ENCODE measurements around the gene GPR39.

Gene GPR39

DNA sequence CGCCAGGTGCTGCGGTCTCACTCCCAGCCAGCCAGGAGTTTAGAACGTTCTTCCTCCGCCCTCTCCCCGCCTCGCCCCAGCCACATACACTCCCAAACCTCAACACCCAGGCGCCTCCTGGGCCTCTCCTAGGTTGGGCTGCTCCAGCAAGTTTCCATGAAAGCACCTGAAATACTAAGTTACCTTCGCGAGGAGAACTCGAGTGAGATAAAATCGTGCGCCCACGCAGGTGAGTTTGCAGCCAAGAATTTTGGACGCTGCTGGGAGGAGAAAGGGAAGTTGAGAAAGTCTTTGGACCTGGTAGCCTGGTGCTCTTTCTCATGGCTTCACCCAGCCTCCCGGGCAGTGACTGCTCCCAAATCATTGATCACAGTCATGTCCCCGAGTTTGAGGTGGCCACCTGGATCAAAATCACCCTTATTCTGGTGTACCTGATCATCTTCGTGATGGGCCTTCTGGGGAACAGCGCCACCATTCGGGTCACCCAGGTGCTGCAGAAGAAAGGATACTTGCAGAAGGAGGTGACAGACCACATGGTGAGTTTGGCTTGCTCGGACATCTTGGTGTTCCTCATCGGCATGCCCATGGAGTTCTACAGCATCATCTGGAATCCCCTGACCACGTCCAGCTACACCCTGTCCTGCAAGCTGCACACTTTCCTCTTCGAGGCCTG, at the start of gene GPR39:
Gene GPR39, plus strand, starts transcription at position 83 of the 673 bp plus-strand sequence.
- DNase-seq: no peak
- peak within 1 kb of the TSS; percentile 2 to 22 for H3K27ac ChIP-seq
- peaks cover 0 to 3% of the 10 kb centered on the region in 2 donors for H3K27me3 ChIP-seq
- H3K4me3 ChIP-seq: peak within 1 kb of the TSS; percentile 49 to 59
- no peaks in the 10 kb centered on the region for H3K9me3 ChIP-seq
- peaks cover 0 to 13% (median 5%) of the 10 kb centered on the region in 4 donors for H3K4me1 ChIP-seq
- intact Hi-C loops (cut with DNase I; ENCODE audit: low total_unique reads): no loop called here
- H3K36me3 ChIP-seq: no peaks in the 10 kb centered on the region
- TF ChIP-seq, protein P1, sequence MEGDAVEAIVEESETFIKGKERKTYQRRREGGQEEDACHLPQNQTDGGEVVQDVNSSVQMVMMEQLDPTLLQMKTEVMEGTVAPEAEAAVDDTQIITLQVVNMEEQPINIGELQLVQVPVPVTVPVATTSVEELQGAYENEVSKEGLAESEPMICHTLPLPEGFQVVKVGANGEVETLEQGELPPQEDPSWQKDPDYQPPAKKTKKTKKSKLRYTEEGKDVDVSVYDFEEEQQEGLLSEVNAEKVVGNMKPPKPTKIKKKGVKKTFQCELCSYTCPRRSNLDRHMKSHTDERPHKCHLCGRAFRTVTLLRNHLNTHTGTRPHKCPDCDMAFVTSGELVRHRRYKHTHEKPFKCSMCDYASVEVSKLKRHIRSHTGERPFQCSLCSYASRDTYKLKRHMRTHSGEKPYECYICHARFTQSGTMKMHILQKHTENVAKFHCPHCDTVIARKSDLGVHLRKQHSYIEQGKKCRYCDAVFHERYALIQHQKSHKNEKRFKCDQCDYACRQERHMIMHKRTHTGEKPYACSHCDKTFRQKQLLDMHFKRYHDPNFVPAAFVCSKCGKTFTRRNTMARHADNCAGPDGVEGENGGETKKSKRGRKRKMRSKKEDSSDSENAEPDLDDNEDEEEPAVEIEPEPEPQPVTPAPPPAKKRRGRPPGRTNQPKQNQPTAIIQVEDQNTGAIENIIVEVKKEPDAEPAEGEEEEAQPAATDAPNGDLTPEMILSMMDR (IDR thresholded peaks at IDR 0.05): no peak

DNA sequence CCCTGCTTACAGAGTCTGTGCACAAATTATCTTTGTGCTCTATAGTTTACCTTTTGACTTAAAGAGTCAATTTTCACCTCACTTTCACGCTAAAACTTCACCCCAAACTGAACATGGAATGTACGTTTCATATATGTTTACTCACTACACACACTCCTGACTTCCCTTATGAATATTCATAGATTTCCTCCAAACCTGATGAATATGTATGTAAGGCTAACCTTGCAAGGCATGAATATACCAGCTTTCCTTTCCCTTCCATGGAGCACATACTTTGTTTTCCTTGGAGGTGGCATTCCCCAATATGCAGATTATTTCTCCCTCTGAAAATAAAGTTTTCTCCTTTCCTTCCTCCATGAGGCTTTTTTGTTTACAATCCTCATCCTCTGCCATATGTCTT, 48.4 kb upstream of the GPR39 start:
- no peak overlapping the region for H3K27ac ChIP-seq
- TF ChIP-seq, protein P1 (IDR thresholded peaks at IDR 0.05): no peak
- intact Hi-C loops (cut with DNase I; ENCODE audit: low total_unique reads): no loop called here

DNA sequence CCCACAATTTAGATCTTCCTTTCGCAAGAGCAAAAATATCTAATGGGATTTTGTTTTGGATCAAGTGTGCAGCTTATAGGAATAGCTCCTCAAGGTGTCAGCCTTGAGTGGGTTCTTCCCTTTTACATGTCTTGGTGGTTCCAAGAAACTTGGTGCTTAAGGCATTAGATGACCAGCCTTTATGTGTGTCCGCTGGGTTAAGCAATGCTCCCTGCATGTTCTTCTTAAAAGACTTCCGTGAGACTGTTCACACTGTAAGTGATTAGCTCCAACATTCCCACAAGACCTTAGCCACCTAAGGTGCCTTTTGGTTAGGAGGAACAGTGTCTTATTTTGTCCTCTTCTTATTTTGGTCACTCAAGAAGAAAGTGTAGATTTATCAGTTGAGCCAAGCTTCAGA, 44.3 kb upstream of the GPR39 start:
- Histone ChIP-seq H3K36me3 (no peaks in the 10 kb centered on the region), H3K27ac (no peak overlapping the region), H3K27me3 (peaks cover 0 to 2% of the 10 kb centered on the region in 2 donors), H3K9me3 (no peaks in the 10 kb centered on the region), H3K4me3 (no peak overlapping the region), H3K4me1 (no peaks in the 10 kb centered on the region)
- intact Hi-C loops (cut with DNase I; ENCODE audit: low total_unique reads): no loop called here
- no peak for DNase-seq
- TF ChIP-seq, protein P1 (IDR thresholded peaks at IDR 0.05): no peak

More for the DNA sequence above, 48.4 kb upstream of the GPR39 start:
- no peaks in the 10 kb centered on the region for H3K36me3 ChIP-seq
- H3K9me3 ChIP-seq: peaks cover 0 to 7% (median 0%) of the 10 kb centered on the region in 3 donors
- DNase-seq: no peak
- peaks cover 0 to 5% of the 10 kb centered on the region in 2 donors for H3K27me3 ChIP-seq
- no peaks in the 10 kb centered on the region for H3K4me1 ChIP-seq
- no peak overlapping the region for H3K4me3 ChIP-seq

DNA sequence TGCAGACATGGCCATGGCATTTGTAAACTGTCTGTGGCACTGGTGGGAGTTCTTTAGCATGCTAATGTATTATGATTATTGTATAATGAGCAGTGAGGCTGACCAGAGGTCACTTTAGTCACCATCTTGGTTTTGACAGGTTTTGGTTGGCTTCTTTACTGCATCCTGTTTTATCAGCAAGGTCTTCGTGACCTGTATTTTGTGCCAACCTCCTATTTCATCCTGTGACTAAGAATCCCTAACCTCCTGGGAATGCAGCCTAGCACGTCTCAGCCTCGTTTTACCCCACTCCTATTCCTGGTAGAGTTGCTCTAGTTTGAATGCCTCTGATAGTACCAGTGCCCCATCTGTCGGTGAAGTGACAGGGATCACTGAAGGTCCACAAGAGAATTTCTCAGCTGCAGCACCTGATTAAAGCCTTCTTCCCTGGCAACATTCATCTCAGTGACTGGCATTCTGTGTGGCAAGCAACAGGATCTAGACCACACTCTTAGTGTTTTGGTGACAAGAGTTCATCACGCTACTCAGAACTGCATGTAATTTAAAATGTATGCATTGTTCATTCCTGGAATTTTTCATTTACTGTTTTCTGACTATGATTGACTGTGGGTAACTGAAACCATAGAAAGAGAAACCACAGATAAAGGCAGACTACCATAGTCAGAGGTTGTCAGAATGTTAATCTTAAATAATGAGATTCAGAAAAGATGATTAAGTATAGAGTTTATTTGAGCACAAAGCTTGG, 43.0 kb upstream of the GPR39 start:
- Histone ChIP-seq H3K27ac (no peak overlapping the region), H3K4me1 (no peaks in the 10 kb centered on the region), H3K27me3 (no peaks in the 10 kb centered on the region), H3K36me3 (no peaks in the 10 kb centered on the region), H3K4me3 (no peak overlapping the region), H3K9me3 (no peaks in the 10 kb centered on the region)
- intact Hi-C loops (cut with DNase I; ENCODE audit: low total_unique reads): no loop called here
- no peak for DNase-seq
- TF ChIP-seq, protein P1 (IDR thresholded peaks at IDR 0.05): no peak

DNA sequence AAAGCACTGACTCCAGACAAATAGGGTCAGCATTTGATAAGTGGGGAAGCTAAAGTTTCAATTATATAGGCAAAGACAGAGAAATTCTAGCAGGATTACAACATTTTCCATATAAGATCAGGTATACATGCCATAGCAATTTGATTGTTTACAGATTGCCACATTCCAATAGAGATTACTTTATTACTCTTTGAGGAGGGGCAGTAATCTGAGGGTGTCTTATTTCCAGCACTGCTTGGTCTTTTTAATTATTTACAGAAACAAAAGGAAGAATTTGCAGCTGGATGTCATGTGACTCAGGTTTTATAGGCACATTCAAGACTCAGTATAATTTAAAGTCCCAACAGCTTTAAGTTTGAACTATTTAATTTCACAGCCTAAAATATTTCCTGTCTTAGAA, 42.5 kb upstream of the GPR39 start:
- Histone ChIP-seq H3K36me3 (no peaks in the 10 kb centered on the region), H3K9me3 (no peaks in the 10 kb centered on the region), H3K27me3 (no peaks in the 10 kb centered on the region), H3K4me3 (no peak overlapping the region), H3K27ac (no peak overlapping the region), H3K4me1 (no peaks in the 10 kb centered on the region)
- intact Hi-C loops (cut with DNase I; ENCODE audit: low total_unique reads): no loop called here
- no peak for DNase-seq
- TF ChIP-seq, protein P1 (IDR thresholded peaks at IDR 0.05): no peak

All from tibial artery (tissue), 4 donors.